ENCODE results near the gene LIM2.

Gene LIM2

DNA sequence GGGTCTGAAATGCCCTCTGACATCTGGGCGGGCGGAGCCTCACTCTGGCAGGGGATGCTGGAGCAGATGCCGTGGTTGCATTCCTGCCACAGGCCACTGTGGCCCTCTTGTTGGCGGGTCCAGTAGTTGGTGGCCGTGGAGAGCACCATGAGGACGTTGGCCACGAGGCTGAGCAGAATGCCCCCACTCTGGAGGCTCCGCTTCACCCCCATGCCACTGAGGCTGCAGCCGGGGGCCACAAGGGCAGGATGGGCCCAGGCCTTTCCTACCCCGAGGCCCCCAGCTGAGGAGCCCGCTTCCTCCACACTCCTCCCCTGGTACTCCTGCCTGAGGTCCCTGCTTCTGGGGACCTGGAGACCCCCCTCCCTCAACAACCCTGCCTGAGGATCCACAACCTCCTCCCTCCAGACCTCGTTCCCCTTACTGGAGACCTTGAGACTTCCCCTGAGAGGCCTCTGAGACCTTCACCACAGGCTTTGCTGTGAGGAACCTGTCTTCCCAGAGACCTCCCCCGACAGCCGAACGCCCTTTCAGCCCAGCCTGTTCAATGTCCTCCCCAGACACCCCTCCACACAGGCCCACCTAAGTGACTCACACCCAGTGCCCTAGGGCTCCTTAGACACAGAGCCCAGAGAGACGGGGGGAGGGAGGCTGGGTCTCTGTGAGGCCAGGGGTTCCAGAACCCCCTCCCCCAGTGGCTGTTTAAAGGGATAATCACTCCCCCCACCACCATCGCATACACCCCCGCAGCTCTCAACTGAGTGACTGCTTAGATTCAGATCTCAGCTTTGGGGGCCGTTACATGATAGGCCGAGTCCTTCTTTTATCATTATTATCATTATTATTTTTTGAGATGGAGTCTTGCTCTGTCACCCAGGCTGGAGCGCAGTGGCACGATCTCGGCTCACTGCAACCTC, 19.1 kb downstream of the LIM2 start, which contains the start of gene CLDND2:
CLDND2 (minus strand) TSS at position 638 of the 917 bp plus-strand sequence; CDS start at position 212, 426 bp downstream.
- Mint-ChIP-seq H3K27ac (peak within 1 kb of the TSS; percentile 98 to 100 (median 99)), H3K4me1 (peaks cover 17% of the 10 kb centered on the region), H3K4me3 (peak within 1 kb of the TSS; percentile 98 to 100 (median 99)), H3K27me3 (ENCODE audit: low read depth) (peaks cover 5% of the 10 kb centered on the region), H3K36me3 (ENCODE audit: low read depth) (no peaks in the 10 kb centered on the region), H3K9me3 (no peaks in the 10 kb centered on the region)
- TF ChIP-seq, protein P1, sequence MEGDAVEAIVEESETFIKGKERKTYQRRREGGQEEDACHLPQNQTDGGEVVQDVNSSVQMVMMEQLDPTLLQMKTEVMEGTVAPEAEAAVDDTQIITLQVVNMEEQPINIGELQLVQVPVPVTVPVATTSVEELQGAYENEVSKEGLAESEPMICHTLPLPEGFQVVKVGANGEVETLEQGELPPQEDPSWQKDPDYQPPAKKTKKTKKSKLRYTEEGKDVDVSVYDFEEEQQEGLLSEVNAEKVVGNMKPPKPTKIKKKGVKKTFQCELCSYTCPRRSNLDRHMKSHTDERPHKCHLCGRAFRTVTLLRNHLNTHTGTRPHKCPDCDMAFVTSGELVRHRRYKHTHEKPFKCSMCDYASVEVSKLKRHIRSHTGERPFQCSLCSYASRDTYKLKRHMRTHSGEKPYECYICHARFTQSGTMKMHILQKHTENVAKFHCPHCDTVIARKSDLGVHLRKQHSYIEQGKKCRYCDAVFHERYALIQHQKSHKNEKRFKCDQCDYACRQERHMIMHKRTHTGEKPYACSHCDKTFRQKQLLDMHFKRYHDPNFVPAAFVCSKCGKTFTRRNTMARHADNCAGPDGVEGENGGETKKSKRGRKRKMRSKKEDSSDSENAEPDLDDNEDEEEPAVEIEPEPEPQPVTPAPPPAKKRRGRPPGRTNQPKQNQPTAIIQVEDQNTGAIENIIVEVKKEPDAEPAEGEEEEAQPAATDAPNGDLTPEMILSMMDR (IDR thresholded peaks at IDR 0.05; ENCODE audit: unreplicated experiment in 3 of 3): peak in 1 of 3 experiments; percentile 8

DNA sequence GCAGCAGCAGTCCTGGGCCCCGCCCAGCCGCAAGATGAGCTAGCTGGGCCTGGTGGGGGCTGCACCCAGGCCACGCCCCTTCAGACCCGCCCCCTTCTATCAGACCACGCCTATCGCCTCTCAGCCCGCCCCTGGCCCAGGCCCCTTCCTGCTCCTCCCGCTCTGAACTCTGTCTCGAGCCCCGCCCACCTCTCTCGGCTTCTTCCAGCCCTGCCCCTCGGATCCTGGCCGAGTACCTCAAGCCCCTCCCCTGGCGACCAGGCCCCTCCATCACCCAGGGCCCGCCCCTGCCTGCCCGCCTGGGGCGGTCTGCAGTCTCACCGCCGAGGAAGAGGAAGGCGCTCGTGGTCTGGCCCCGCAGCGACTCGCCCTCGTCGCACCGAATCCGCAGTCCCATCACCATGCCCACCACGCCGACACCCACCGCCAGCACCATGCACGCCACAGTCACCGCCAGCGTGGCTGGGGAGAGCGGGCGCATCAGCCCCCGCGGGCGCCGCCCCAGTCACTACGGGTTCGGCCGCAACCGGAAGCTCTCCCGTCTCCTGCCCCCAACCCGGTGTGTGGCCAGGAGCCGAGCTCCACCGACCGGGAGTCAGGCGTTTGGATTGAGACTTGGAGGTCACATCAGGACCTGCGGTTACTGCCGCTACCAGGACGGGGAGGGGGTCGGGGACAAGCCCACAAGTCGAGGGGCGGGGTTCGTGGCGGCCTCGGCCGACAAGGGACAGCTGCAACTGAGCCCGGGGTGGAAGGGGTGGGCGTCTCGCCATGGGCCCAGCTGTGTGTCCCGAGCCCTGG, 20.0 kb downstream of the LIM2 start:
- peak overlapping the region; percentile 98 to 100 (median 99) for H3K4me3 Mint-ChIP-seq
- H3K27ac Mint-ChIP-seq: peak overlapping the region; percentile 98 to 100 (median 99)
- no peaks in the 10 kb centered on the region for H3K36me3 Mint-ChIP-seq (ENCODE audit: low read depth)
- H3K4me1 Mint-ChIP-seq: peaks cover 23% of the 10 kb centered on the region
- TF ChIP-seq, protein P1 (IDR thresholded peaks at IDR 0.05; ENCODE audit: unreplicated experiment in 3 of 3): peak in 1 of 3 experiments; percentile 2
- H3K27me3 Mint-ChIP-seq (ENCODE audit: low read depth): no peaks in the 10 kb centered on the region
- H3K9me3 Mint-ChIP-seq: no peaks in the 10 kb centered on the region

DNA sequence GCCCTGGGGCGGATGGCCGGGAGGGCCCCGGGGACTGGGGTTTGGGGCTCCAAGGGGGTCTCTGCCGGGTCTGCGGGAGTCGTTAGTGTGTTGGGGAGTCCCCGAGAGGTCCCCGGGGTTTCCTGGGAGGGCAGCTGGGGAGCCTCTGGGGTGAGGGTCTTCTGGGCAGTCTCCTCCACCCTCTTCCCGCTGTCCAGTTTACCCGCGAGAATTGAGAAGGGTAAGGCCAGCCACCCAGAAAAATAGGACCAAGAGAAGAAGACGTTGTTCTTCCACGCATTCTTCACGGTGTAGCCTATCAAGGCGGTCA, 20.6 kb downstream of the LIM2 start:
- no peaks in the 10 kb centered on the region for H3K27me3 Mint-ChIP-seq (ENCODE audit: low read depth)
- no peaks in the 10 kb centered on the region for H3K36me3 Mint-ChIP-seq (ENCODE audit: low read depth)
- H3K4me1 Mint-ChIP-seq: peaks cover 25% of the 10 kb centered on the region
- peak overlapping the region; percentile 98 to 100 (median 99) for H3K27ac Mint-ChIP-seq
- H3K4me3 Mint-ChIP-seq: peak overlapping the region; percentile 98 to 100 (median 99)
- TF ChIP-seq, protein P1 (IDR thresholded peaks at IDR 0.05; ENCODE audit: unreplicated experiment in 3 of 3): no peak
- no peaks in the 10 kb centered on the region for H3K9me3 Mint-ChIP-seq

DNA sequence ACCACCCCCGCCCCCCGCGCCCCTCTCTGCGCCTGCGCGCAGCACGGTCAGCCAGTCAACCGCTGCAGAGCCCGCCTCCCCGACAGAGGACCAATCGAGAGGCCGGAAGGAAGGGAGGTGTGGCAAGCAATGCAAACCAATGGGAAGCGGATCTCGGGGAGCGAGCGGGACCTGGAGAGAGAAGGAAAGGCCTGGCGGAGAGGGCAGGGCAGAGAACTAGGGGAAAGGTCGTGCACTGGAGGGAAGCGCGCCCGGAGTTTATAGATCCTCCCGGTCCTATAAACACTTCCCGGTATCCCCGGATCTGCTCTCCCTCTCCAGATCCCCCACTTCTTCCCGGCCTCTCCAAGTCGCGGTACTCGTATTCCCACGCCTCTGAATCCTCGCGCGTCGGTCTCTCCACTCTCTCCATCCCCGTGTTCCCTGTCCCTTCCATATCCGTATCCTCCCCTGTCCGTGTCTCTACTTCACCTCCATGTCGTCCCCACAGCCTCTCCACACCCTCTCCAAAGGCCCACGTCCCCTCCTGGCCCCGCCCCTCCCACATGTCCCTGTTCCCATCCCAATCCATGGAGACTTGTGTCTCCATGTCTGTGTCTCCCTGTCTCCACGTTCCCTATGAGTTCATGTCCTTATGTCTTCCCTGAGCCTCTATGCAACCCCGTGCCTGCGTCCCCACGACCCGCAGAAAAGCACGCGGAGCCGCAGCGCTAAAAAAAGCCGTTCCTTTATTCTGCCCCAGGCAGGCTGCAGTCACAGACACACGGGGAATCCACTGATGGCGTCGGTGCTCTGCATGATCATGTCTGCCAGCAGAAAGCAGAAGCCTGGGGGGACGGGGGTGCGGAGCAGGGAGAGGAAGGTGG, 21.2 kb downstream of the LIM2 start:
- H3K27ac Mint-ChIP-seq: peak overlapping the region; percentile 98 to 100 (median 99)
- H3K9me3 Mint-ChIP-seq: no peaks in the 10 kb centered on the region
- no peaks in the 10 kb centered on the region for H3K27me3 Mint-ChIP-seq (ENCODE audit: low read depth)
- peaks cover 29% of the 10 kb centered on the region for H3K4me1 Mint-ChIP-seq
- H3K4me3 Mint-ChIP-seq: peak overlapping the region; percentile 98 to 100 (median 99)
- TF ChIP-seq, protein P1 (IDR thresholded peaks at IDR 0.05; ENCODE audit: unreplicated experiment in 3 of 3): no peak
- H3K36me3 Mint-ChIP-seq (ENCODE audit: low read depth): no peaks in the 10 kb centered on the region

DNA sequence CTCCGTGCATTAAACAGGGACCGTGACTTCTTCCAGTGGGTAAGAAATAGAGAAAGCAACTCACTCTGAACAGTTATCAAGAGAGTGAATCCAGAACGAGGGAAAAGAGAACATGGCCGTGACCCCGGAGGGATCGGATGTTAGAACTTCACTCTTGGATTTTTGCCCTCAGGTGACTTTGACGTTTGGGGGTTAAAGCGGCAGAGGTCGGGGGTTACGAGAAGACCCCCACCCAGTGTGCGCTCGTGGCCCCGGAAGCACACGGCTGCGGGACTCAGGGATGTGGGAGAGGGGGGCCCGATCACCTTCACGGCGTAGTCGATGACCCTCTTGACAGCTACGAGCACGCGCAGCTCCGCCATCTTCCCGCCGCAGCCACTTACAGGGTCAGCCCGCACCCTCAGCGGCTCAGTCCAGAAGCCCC, 21.8 kb downstream of the LIM2 start, which contains the start of gene ETFB:
ETFB (minus strand) TSS at position 424 of the 424 bp plus-strand sequence; CDS start at position 362, 62 bp downstream.
- Mint-ChIP-seq H3K36me3 (ENCODE audit: low read depth) (no peaks in the 10 kb centered on the region), H3K4me3 (peak within 1 kb of the TSS; percentile 98 to 100 (median 99)), H3K27ac (peak within 1 kb of the TSS; percentile 98 to 100 (median 99)), H3K9me3 (no peaks in the 10 kb centered on the region), H3K4me1 (peaks cover 29% of the 10 kb centered on the region), H3K27me3 (ENCODE audit: low read depth) (no peaks in the 10 kb centered on the region)
- TF ChIP-seq, protein P1 (IDR thresholded peaks at IDR 0.05; ENCODE audit: unreplicated experiment in 3 of 3): no peak

All from nephron (organoid).